NB4 (cell line): ENCODE data around the gene TMEM125.

Experiments
- POLR2A ChIP-seq: IDR thresholded peaks from 2 replicates; pipeline ENCODE4 v1.6.1; 2011; ENCODE audit warnings: mild to moderate bottlenecking; ENCODE audit not compliant: insufficient read length; ENCODE audit errors: extremely low read depth
- TF ChIP-seq, protein P1 (sequence below): IDR thresholded peaks from one replicate; pipeline ENCODE4 v1.5.1; 2012; ENCODE audit warnings: low read depth, low read length
- TF ChIP-seq, protein P2 (sequence below): IDR thresholded peaks from 2 replicates; pipeline ENCODE4 v1.6.1; 2011; ENCODE audit warnings: low read depth, low read length

DNA sequence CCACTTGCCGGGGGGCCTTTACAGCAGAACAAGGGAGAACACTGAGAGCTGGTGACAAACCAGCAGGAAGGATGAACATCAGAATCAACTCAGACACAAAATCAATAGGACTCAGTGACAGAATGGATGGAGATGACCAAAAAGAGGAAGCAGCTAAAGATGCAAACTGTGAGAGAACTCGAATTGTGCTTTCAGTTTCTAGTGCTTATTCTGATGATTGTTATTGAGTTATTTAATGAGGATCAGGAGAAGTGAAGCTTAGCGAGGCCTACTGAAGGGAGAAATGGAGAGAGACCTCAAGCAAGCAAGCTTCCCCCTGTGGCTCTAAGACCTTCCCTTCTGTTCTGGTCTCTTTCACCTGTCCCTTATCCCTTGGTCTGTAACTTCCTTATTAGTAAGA lies 30.3 kb upstream of the TMEM125 start:
- TF ChIP-seq, protein P1, sequence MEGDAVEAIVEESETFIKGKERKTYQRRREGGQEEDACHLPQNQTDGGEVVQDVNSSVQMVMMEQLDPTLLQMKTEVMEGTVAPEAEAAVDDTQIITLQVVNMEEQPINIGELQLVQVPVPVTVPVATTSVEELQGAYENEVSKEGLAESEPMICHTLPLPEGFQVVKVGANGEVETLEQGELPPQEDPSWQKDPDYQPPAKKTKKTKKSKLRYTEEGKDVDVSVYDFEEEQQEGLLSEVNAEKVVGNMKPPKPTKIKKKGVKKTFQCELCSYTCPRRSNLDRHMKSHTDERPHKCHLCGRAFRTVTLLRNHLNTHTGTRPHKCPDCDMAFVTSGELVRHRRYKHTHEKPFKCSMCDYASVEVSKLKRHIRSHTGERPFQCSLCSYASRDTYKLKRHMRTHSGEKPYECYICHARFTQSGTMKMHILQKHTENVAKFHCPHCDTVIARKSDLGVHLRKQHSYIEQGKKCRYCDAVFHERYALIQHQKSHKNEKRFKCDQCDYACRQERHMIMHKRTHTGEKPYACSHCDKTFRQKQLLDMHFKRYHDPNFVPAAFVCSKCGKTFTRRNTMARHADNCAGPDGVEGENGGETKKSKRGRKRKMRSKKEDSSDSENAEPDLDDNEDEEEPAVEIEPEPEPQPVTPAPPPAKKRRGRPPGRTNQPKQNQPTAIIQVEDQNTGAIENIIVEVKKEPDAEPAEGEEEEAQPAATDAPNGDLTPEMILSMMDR = no peak
- TF ChIP-seq POLR2A = no peak
- TF ChIP-seq, protein P2, sequence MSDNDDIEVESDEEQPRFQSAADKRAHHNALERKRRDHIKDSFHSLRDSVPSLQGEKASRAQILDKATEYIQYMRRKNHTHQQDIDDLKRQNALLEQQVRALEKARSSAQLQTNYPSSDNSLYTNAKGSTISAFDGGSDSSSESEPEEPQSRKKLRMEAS = no peak
